T-helper 17 cell (primary cell): Measurements from ENCODE around the gene ZIC4. TPM values are rescaled to one million over a fixed set of nuclear protein-coding genes. Genes with fewer than 3 reads are reported as not detected.

ENCODE experiments used
- ATAC-seq: fragments of 150-1000 bp; cut with Tn5 transposase; 2 replicates; pipeline ENCODE4 v1.10.0; 2021; ENCODE audit warnings: mild to moderate bottlenecking, moderate library complexity
- DNase-seq, 3 donors: peaks; one replicate each; pipeline versions ENCODE4 v3.0.0 to v3.0.0-alpha.2; 2020 to 2021
- H3K9me3 ChIP-seq: one replicate; pipeline ENCODE4 v1.7.0; 2013; ENCODE audit warnings: low read length, mild to moderate bottlenecking; ENCODE audit not compliant: control insufficient read depth, poor library complexity, severe bottlenecking
- H3K27ac Mint-ChIP-seq: one replicate; pipeline ENCODE4 v1.8.0; 2022; ENCODE audit warnings: mild to moderate bottlenecking, moderate library complexity, mixed read lengths
- H3K27me3 Mint-ChIP-seq: one replicate; pipeline ENCODE4 v1.8.0; 2022; ENCODE audit warnings: mixed read lengths
- H3K36me3 Mint-ChIP-seq: one replicate; pipeline ENCODE4 v1.8.0; 2022; ENCODE audit warnings: low read depth, mixed read lengths
- H3K4me1 Mint-ChIP-seq: one replicate; pipeline ENCODE4 v1.8.0; 2022; ENCODE audit warnings: mild to moderate bottlenecking, mixed read lengths
- H3K4me3 Mint-ChIP-seq: one replicate; pipeline ENCODE4 v1.8.0; 2022; ENCODE audit warnings: mild to moderate bottlenecking, moderate library complexity, mixed read lengths
- total RNA-seq, 4 donors: library from RNA in 2 of 4; stranded (reverse) in 2 of 4; gene quantifications; one replicate each; pipeline ENCODE4 v1.2.3 and lab custom pipeline; 2022 to 2026

ZIC4 gene
- not detected for total RNA-seq
- total RNA-seq (lab: John Stamatoyannopoulos, UW), result 0 reads per million in 2 donors

GRCh38 chr3:147406028-147406931 is at the start of gene ZIC4:
TSS of gene ZIC4 (minus strand) at chr3:147406543. CDS start at chr3:147402797, 3,746 bp downstream.
- Mint-ChIP-seq H3K27ac (no peak within 1 kb of the TSS), H3K27me3 (peaks cover 82% of the 10 kb centered on the region), H3K4me3 (no peak within 1 kb of the TSS), H3K4me1 (peaks cover 1% of the 10 kb centered on the region), H3K36me3 (peaks cover 10% of the 10 kb centered on the region)
- ATAC-seq (no peak), DNase-seq (no peak)
- H3K9me3 ChIP-seq, result peaks cover 5% of the 10 kb centered on the region

- DNase-seq, result no peak
- H3K4me3 Mint-ChIP-seq, result no peak overlapping the region
- H3K4me1 Mint-ChIP-seq, result no peaks in the 10 kb centered on the region
- H3K27me3 Mint-ChIP-seq, result no peaks in the 10 kb centered on the region
- no peaks in the 10 kb centered on the region for H3K36me3 Mint-ChIP-seq
- H3K27ac Mint-ChIP-seq, result no peak overlapping the region
- no peaks in the 10 kb centered on the region for H3K9me3 ChIP-seq
- no peak for ATAC-seq
Measured at GRCh38 chr3:147449669-147450068, 43.3 kb upstream of the ZIC4 start.

- no peaks in the 10 kb centered on the region for H3K36me3 Mint-ChIP-seq
- no peaks in the 10 kb centered on the region for H3K9me3 ChIP-seq
- no peaks in the 10 kb centered on the region for H3K4me1 Mint-ChIP-seq
- H3K4me3 Mint-ChIP-seq, result no peak overlapping the region
- DNase-seq, result no peak
- H3K27me3 Mint-ChIP-seq, result no peaks in the 10 kb centered on the region
- no peak overlapping the region for H3K27ac Mint-ChIP-seq
- ATAC-seq, result no peak
Measured at GRCh38 chr3:147447224-147447623, 40.9 kb upstream of the ZIC4 start.

GRCh38 chr3:147431751-147432150 is 25.4 kb upstream of the ZIC4 start:
- Mint-ChIP-seq H3K4me1 (no peaks in the 10 kb centered on the region), H3K36me3 (no peaks in the 10 kb centered on the region), H3K27me3 (peaks cover 5% of the 10 kb centered on the region), H3K4me3 (no peak overlapping the region), H3K27ac (no peak overlapping the region)
- no peaks in the 10 kb centered on the region for H3K9me3 ChIP-seq
- ATAC-seq, result no peak
- no peak for DNase-seq

- H3K9me3 ChIP-seq, result no peaks in the 10 kb centered on the region
- Mint-ChIP-seq H3K4me3 (no peak overlapping the region), H3K36me3 (peaks cover 3% of the 10 kb centered on the region), H3K27me3 (peaks cover 8% of the 10 kb centered on the region), H3K4me1 (no peaks in the 10 kb centered on the region), H3K27ac (no peak overlapping the region)
- DNase-seq, result no peak
- ATAC-seq, result no peak
Measured at GRCh38 chr3:147428754-147429153, 22.4 kb upstream of the ZIC4 start.

GRCh38 chr3:147428326-147428725 is 22.0 kb upstream of the ZIC4 start:
- H3K27me3 Mint-ChIP-seq, result peaks cover 13% of the 10 kb centered on the region
- ATAC-seq, result no peak

GRCh38 chr3:147427746-147428145 is 21.4 kb upstream of the ZIC4 start:
- no peaks in the 10 kb centered on the region for H3K4me1 Mint-ChIP-seq
- no peak for DNase-seq
- H3K9me3 ChIP-seq, result no peaks in the 10 kb centered on the region
- no peak for ATAC-seq
- H3K27ac Mint-ChIP-seq, result no peak overlapping the region
- peaks cover 4% of the 10 kb centered on the region for H3K36me3 Mint-ChIP-seq
- peaks cover 18% of the 10 kb centered on the region for H3K27me3 Mint-ChIP-seq
- H3K4me3 Mint-ChIP-seq, result no peak overlapping the region

More at GRCh38 chr3:147428326-147428725, 22.0 kb upstream of the ZIC4 start:
- no peaks in the 10 kb centered on the region for H3K9me3 ChIP-seq
- Mint-ChIP-seq H3K4me3 (no peak overlapping the region), H3K27ac (no peak overlapping the region), H3K4me1 (no peaks in the 10 kb centered on the region), H3K36me3 (peaks cover 4% of the 10 kb centered on the region)
- no peak for DNase-seq

GRCh38 chr3:147426931-147427330 is 20.6 kb upstream of the ZIC4 start:
- ATAC-seq, result no peak
- Mint-ChIP-seq H3K27ac (no peak overlapping the region), H3K36me3 (peaks cover 4% of the 10 kb centered on the region), H3K27me3 (peaks cover 27% of the 10 kb centered on the region), H3K4me3 (no peak overlapping the region), H3K4me1 (no peaks in the 10 kb centered on the region)
- DNase-seq, result no peak
- no peaks in the 10 kb centered on the region for H3K9me3 ChIP-seq

GRCh38 chr3:147425388-147425850 is 19.1 kb upstream of the ZIC4 start:
- peaks cover 3% of the 10 kb centered on the region for H3K9me3 ChIP-seq
- Mint-ChIP-seq H3K4me1 (no peaks in the 10 kb centered on the region), H3K36me3 (peaks cover 4% of the 10 kb centered on the region), H3K27ac (no peak overlapping the region), H3K4me3 (no peak overlapping the region), H3K27me3 (peaks cover 36% of the 10 kb centered on the region)
- no peak for DNase-seq
- no peak for ATAC-seq

GRCh38 chr3:147424581-147425387 is 18.4 kb upstream of the ZIC4 start:
- ATAC-seq, result no peak
- Mint-ChIP-seq H3K27ac (no peak overlapping the region), H3K36me3 (peaks cover 4% of the 10 kb centered on the region), H3K4me3 (no peak overlapping the region), H3K4me1 (no peaks in the 10 kb centered on the region), H3K27me3 (peaks cover 42% of the 10 kb centered on the region)
- no peak for DNase-seq
- peaks cover 3% of the 10 kb centered on the region for H3K9me3 ChIP-seq

- DNase-seq, result no peak
- no peak overlapping the region for H3K27ac Mint-ChIP-seq
- peaks cover 7% of the 10 kb centered on the region for H3K36me3 Mint-ChIP-seq
- H3K9me3 ChIP-seq, result peaks cover 3% of the 10 kb centered on the region
- ATAC-seq, result no peak
- no peak overlapping the region for H3K4me3 Mint-ChIP-seq
- peaks cover 50% of the 10 kb centered on the region for H3K27me3 Mint-ChIP-seq
- peaks cover 2% of the 10 kb centered on the region for H3K4me1 Mint-ChIP-seq
Measured at GRCh38 chr3:147423798-147424580, 17.6 kb upstream of the ZIC4 start.

GRCh38 chr3:147423537-147423797 is 17.1 kb upstream of the ZIC4 start:
- H3K27me3 Mint-ChIP-seq, result peaks cover 55% of the 10 kb centered on the region
- DNase-seq (no peak), ATAC-seq (no peak)
- H3K9me3 ChIP-seq, result peaks cover 3% of the 10 kb centered on the region
- no peak overlapping the region for H3K27ac Mint-ChIP-seq
- H3K4me1 Mint-ChIP-seq, result peaks cover 2% of the 10 kb centered on the region
- H3K4me3 Mint-ChIP-seq, result no peak overlapping the region
- H3K36me3 Mint-ChIP-seq, result peaks cover 7% of the 10 kb centered on the region
